Activated CD8-positive, alpha-beta memory T cell treated with anti-CD3 and anti-CD28 coated beads for 24 hours (primary cell): ENCODE measurements around the gene TUBGCP3.
"Not testable (repeated sequence)": the region's sequence is repeated elsewhere in the genome, so short reads cannot be mapped to it uniquely, and the experiment has no call there.

Experiments
- DNase-seq: peaks from one replicate; pipeline ENCODE4 v3.0.0-alpha.2; 2020

The TUBGCP3 gene, protein sequence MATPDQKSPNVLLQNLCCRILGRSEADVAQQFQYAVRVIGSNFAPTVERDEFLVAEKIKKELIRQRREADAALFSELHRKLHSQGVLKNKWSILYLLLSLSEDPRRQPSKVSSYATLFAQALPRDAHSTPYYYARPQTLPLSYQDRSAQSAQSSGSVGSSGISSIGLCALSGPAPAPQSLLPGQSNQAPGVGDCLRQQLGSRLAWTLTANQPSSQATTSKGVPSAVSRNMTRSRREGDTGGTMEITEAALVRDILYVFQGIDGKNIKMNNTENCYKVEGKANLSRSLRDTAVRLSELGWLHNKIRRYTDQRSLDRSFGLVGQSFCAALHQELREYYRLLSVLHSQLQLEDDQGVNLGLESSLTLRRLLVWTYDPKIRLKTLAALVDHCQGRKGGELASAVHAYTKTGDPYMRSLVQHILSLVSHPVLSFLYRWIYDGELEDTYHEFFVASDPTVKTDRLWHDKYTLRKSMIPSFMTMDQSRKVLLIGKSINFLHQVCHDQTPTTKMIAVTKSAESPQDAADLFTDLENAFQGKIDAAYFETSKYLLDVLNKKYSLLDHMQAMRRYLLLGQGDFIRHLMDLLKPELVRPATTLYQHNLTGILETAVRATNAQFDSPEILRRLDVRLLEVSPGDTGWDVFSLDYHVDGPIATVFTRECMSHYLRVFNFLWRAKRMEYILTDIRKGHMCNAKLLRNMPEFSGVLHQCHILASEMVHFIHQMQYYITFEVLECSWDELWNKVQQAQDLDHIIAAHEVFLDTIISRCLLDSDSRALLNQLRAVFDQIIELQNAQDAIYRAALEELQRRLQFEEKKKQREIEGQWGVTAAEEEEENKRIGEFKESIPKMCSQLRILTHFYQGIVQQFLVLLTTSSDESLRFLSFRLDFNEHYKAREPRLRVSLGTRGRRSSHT

GRCh38 chr13:112587764-112588489, at the start of gene TUBGCP3:
Gene TUBGCP3 (minus strand): TSS chr13:112588153. CDS start chr13:112587980, 173 bp downstream.
- DNase-seq = peak; percentile 93

DNA sequence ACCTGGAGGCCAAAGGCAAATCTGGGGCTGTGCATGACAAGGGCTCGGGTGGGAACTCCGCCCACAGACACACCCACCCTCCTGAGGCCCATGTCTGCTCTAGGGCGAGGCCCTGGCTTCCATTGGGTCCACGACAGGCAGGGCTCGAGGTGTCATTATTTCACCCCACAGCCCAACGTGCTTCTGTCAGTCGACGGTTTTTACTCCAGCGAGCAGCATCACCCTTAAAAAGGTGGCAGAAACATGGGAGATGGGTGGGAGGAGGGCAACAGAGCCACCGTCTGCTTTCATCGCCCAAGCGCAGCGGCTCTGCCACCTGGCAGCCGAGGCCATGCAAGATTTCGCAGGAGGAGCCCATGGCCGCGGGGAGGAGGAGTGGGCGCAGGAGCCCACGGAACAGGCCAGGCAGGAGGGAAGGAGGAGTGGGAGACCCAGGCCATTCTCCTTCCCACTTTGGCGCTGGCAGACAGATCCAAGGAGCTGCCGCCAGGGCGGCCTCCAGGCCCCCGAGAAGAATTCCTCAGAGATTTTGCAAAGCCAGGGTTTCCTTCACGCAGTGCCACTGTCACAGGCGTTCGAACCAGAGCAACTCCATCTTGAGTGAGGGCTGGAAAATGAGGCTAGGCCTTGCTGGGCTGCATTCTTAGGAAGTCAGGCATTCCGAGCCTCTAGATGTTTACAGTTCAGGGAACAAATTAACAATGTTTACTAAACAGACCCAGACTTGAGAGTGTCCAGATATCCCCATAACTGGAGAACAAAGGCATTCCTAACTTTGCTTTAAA, 49.3 kb upstream of the TUBGCP3 start:
- DNase-seq = no peak

GRCh38 chr13:112636401-112636975, 48.5 kb upstream of the TUBGCP3 start:
- no peak for DNase-seq

GRCh38 chr13:112635323-112635722, 47.4 kb upstream of the TUBGCP3 start:
- no peak for DNase-seq

- no peak for DNase-seq
Observed at GRCh38 chr13:112634102-112634501, 46.1 kb upstream of the TUBGCP3 start.

- DNase-seq = not testable (repeated sequence)
Observed at GRCh38 chr13:112630226-112630625, 42.3 kb upstream of the TUBGCP3 start.

DNA sequence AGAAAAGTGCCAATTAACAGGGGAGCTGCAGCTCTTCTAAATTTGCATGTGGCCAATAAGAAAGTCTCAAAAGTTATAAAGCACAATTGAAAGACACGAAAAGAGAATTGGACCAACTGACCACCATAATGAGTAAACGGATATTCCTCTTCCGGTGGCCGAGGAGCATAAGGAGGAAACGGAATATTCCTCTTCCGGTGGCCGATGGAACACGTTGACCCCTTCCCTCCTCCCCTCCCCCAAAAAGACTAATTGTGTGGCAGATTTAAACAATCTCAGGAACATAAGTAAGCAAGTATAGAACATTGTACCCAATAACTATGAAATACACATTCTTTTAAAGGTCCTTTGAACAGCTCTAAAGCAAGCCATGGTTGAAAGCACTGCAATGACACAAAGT, 41.2 kb upstream of the TUBGCP3 start:
- DNase-seq = no peak

GRCh38 chr13:112627613-112628012, 39.7 kb upstream of the TUBGCP3 start:
- DNase-seq = not testable (repeated sequence)

GRCh38 chr13:112627161-112627560, 39.2 kb upstream of the TUBGCP3 start:
- DNase-seq = no peak

- DNase-seq = no peak
Observed at GRCh38 chr13:112626761-112627160, 38.8 kb upstream of the TUBGCP3 start.

- no peak for DNase-seq
Observed at GRCh38 chr13:112626124-112626523, 38.2 kb upstream of the TUBGCP3 start.

- DNase-seq = no peak
Observed at GRCh38 chr13:112625698-112626097, 37.7 kb upstream of the TUBGCP3 start.

- DNase-seq = no peak
Observed at GRCh38 chr13:112624602-112625430, 36.9 kb upstream of the TUBGCP3 start.

DNA sequence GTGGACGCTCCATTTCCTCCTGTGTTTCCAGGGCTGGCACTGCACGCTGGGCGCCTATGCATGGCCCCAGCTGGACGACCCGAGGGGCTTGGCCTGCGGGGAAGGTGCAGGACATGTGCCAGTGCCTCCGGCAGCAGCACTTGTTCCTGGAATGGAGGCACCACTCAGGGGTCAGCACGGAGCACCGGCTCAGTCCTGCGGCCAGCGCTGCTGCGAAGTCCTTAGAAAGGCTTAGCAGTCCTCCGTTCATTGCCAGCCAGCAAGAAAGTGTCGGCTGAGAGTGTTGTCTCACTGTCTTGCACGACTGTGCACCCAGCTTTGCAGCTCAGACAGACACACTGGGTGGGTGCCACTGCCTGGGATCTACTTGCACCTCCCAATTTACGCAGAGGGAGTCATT, 36.1 kb upstream of the TUBGCP3 start:
- no peak for DNase-seq

GRCh38 chr13:112623051-112623711, 35.2 kb upstream of the TUBGCP3 start:
- DNase-seq = no peak

GRCh38 chr13:112622375-112622774, 34.4 kb upstream of the TUBGCP3 start:
- no peak for DNase-seq

DNA sequence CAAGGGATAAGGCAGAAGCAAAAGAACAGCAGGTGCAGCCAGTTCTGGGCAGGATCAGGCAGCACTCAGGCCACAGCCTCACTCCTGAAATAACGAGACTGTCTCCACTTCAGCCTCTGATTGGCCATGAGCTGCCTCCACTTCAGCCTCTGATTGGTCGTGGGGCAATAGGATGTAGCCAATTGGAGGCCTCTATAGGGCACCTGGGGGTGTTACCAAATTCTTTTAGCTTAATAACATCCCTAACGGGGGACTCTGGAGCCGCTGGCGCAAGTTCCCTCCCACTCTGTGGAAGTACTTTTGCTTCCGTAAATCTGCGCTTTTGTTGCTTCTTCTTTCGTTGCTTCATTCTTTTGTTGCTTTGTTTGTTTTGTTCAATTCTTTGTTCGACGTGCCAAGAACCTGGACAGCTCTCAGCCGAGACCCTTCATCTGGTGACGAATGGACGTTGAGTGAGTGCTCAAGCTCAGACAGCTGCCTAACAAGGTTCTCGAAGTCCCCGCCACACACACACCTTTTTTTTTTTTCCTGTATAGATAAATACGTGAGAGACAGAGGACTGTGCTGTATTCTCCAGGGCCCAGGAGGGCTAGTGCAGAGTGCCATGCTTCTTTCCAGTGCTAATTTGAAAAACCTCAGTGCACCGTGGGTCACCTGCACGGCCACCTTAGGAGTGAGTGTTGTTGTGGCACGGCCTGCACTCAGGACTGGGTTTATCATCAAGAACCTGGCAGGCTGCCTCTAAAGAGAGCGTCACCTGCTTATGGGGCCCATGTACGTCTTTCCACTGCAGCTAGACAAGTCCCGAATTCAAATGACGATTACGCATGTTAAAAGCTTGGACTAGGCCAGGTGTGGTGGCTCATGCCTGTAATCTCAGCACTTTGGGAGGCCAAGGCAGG, 32.0 kb upstream of the TUBGCP3 start:
- DNase-seq = no peak

- no peak for DNase-seq
Observed at GRCh38 chr13:112618501-112618900, 30.5 kb upstream of the TUBGCP3 start.

DNA sequence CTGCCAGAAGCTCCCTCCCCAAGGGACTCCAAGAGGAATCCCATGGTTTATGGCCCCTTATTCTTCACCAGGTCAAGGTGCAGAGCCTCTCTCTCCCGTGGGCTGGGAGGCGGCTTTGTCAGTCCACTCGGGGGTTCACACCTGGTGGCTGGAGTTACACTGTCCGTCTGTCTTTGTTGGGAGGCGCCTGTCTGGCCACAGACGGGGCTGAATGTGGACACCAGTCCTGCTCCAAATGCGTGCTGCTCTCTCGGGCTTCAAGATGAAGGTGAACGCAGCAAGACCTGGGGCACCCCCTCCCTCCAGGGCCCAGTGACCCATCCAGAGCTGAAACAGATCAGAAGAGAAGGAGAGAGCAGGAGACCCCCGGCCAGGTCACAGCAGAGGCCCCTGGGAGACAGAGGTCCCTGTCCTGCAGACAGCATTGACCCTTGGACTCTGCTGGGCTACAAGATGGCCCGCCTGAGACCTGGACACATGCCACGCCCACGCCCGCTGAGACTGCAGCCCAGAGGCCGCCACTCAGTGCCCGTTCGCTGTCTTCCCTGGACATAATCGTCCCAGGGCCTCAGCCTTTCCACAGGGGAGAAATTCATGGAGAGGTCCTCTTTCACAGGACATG, 29.9 kb upstream of the TUBGCP3 start:
- DNase-seq = no peak
